Measurements from ENCODE around the gene PNPO. TPM values are rescaled to one million over a fixed set of nuclear protein-coding genes. Genes with fewer than 3 reads are reported as not detected.

PNPO gene
- total and polyA plus RNA-seq, 2 of the 13 experiments (the other 11 are each of a cell fraction or from before 2014, with no cell fraction given), result 47.9 to 63.3 TPM

- TF ChIP-seq ZBTB4 (CRISPR knock-in tag; IDR thresholded peaks at IDR 0.05; ENCODE audit: borderline replicate concordance) (peak; percentile 93; the same call in 1 of the 2 replicates), FOXK1 (CRISPR knock-in tag; IDR thresholded peaks at IDR 0.05; ENCODE audit: borderline replicate concordance, low read depth) (peak; percentile 67), TRIM22 (IDR thresholded peaks at IDR 0.05) (no peak), HNF4G (IDR thresholded peaks at IDR 0.05; ENCODE audit: borderline replicate concordance, low read depth, low read length) (peak; percentile 24; the same call in 1 of the 2 replicates), HNF4G (CRISPR knock-in tag; IDR thresholded peaks at IDR 0.05; ENCODE audit: borderline replicate concordance, low read depth) (no peak), ZNF597 (CRISPR knock-in tag; IDR thresholded peaks at IDR 0.05) (0 out of 2 replicates have a peak, but pooled peaks have one; percentile 37), HBP1 (CRISPR knock-in tag; IDR thresholded peaks at IDR 0.05; ENCODE audit: low read depth) (no peak; the same call in 1 of the 2 replicates), HOXA7 (CRISPR knock-in tag; IDR thresholded peaks at IDR 0.05) (peak; percentile 96), IRX3 (CRISPR knock-in tag; IDR thresholded peaks at IDR 0.05; ENCODE audit: borderline replicate concordance, low read depth) (peak; percentile 99), CSRNP1 (CRISPR knock-in tag; IDR thresholded peaks at IDR 0.05) (peak; percentile 98), ATM (IDR thresholded peaks at IDR 0.05; ENCODE audit: borderline replicate concordance) (no peak), ARID2 (CRISPR knock-in tag; IDR thresholded peaks at IDR 0.05; ENCODE audit: borderline replicate concordance) (peak; percentile 100), HMGXB4 (CRISPR knock-in tag; IDR thresholded peaks at IDR 0.05; ENCODE audit: borderline replicate concordance in 1 of 2, low read depth in 1 of 2) (peak; percentile 59 to 98; a peak in 3 of 4 replicates)
These were observed 29.5 kb downstream of the PNPO start, which contains the start of gene CDK5RAP3 (continued) for GRCh38 chr17:47970725-47971499.
